ENCODE data around the gene CITED2. TPM values are rescaled to one million over a fixed set of nuclear protein-coding genes. Genes with fewer than 3 reads are reported as not detected.

CITED2 gene
- total and polyA plus RNA-seq, 2 of the 8 experiments (the other 6 are each of a cell fraction or from before 2014, with no cell fraction given) = 89.1 to 115 TPM

GRCh38 chr6:139409026-139409425 is 34.6 kb upstream of the CITED2 start:
- Histone ChIP-seq H3K4me3 (ENCODE audit: extremely low read depth in 1 of 4, insufficient read depth in 2 of 4, low read depth in 3 of 4, low read length in 4 of 4) (no peak overlapping the region), H2BK5ac (ENCODE audit: low read depth, low read length) (no peak overlapping the region), H3K79me1 (ENCODE audit: low read depth, low read length) (no peaks in the 10 kb centered on the region), H2BK15ac (ENCODE audit: low read length) (no peak overlapping the region), H3K79me2 (ENCODE audit: control insufficient read depth in 1 of 2, insufficient read depth in 2 of 2, low read length in 2 of 2) (no peaks in the 10 kb centered on the region), H2AFZ (ENCODE audit: low read length) (no peak overlapping the region), H3K56ac (replicated peaks; ENCODE audit: insufficient read length, low read depth, low read length) (no peak overlapping the region), H3K23me2 (ENCODE audit: low read depth, low read length) (no peaks in the 10 kb centered on the region), H4K8ac (ENCODE audit: extremely low read depth, insufficient read depth, low read length) (no peak overlapping the region), H2BK20ac (ENCODE audit: low read length) (no peak overlapping the region), H3K4me1 (replicated peaks in 1 of 4; ENCODE audit: control insufficient read depth in 3 of 4, insufficient read depth in 4 of 4, low read length in 3 of 4) (no peaks in the 10 kb centered on the region), H3K9ac (replicated peaks in 1 of 4; ENCODE audit: extremely low read depth in 1 of 4, low read depth in 3 of 4, low read length in 3 of 4) (no peak overlapping the region), H4K20me1 (replicated peaks in 1 of 2; ENCODE audit: control insufficient read depth in 1 of 2, insufficient read depth in 2 of 2, low read length in 2 of 2) (no peaks in the 10 kb centered on the region), H3K14ac (ENCODE audit: insufficient read length) (no peak overlapping the region), H3K4me2 (ENCODE audit: insufficient read depth in 1 of 2, low read depth in 2 of 2, low read length in 2 of 2) (no peak overlapping the region), H4K5ac (ENCODE audit: insufficient read length, low read depth, low read length) (no peak overlapping the region), H3K27me3 (replicated peaks in 1 of 4; ENCODE audit: control insufficient read depth in 3 of 4, extremely low read depth in 1 of 4, insufficient read depth in 3 of 4, low read length in 3 of 4) (peaks cover 0 to 1% (median 0%) of the 10 kb centered on the region in 4 experiments; a peak in 1 of 7 replicates), H3K18ac (ENCODE audit: extremely low read depth, low read length) (no peak overlapping the region), H3K36me3 (ENCODE audit: control insufficient read depth in 2 of 4, insufficient read depth in 4 of 4, low read length in 3 of 4) (no peaks in the 10 kb centered on the region), H3K27ac (ENCODE audit: low read depth, low read length) (no peak overlapping the region), H2BK12ac (ENCODE audit: low read depth, low read length) (no peak overlapping the region), H3K23ac (ENCODE audit: insufficient read length) (no peak overlapping the region), H2BK120ac (replicated peaks; ENCODE audit: low read depth, low read length) (no peak overlapping the region), H3K9me3 (ENCODE audit: insufficient read depth in 2 of 2, low read depth in 1 of 2, low read length in 1 of 2) (no peaks in the 10 kb centered on the region), H4K91ac (replicated peaks; ENCODE audit: insufficient read length, low read length) (no peak overlapping the region), H2AK5ac (ENCODE audit: low read depth, low read length) (no peak overlapping the region), H3K4ac (replicated peaks; ENCODE audit: insufficient read length, low read depth, low read length) (no peak overlapping the region)
- CTCF ChIA-PET (ENCODE audit: partially characterized antibody) = no interaction called here
- 89% methylated on average over 4 of the region's 4 CpGs; no CpG with 5 or more reads in 1 of the 2 experiments for WGBS, 2 experiments (ENCODE audit: extremely low coverage in 1 of 2, insufficient coverage in 1 of 2, insufficient read length in 1 of 2, insufficient replicate concordance in 2 of 2, low coverage in 1 of 2, low lambda C conversion rate in 2 of 2, missing lambda C conversion rate in 1 of 2)
- FAIRE-seq = no peak
- POLR2A ChIA-PET (ENCODE audit: partially characterized antibody) = interaction anchor here (0.6 kb wide), 1 partner anchor 406 kb away, joined by 3 read pairs; no protein-coding TSS in a partner anchor
- no peak for DNase-seq (ENCODE audit: low read depth in 1 of 2, low spot score in 2 of 2)
- TF ChIP-seq SRF (IDR thresholded peaks at IDR 0.05; ENCODE audit: low read depth, low read length) (no peak), POLR2AphosphoS5 (IDR thresholded peaks at IDR 0.05; ENCODE audit: low read depth, low read length) (no peak)
